Measurements from ENCODE around the gene CHDH.

CHDH gene

DNA sequence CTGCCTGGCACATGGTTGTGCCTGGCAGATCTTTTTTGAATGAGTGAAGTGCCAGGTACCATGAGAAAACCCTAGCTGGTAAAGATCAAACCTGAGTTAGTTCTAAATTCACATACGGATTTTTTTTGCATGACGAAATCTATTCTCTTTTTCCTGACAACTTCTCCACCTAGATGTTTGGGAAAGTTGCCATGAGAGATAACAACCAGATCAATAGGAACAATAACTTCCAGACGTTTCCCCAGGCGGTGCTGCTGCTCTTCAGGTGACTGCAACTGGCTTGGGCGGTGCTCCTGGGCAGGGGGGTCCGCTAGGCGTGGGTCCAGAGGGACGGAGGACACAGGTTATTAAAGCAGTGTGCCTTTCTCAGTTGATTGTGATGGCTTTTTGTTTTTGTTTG, 71.8 kb downstream of the CHDH start:
- Histone ChIP-seq H3K4me3 (no peak overlapping the region), H3K27ac (no peak overlapping the region), H3K9ac (ENCODE audit: insufficient read length) (no peak overlapping the region), H3K9me3 (ENCODE audit: low read depth, low read length) (no peaks in the 10 kb centered on the region), H3K36me3 (ENCODE audit: insufficient read depth, low read length) (no peaks in the 10 kb centered on the region)
- no peak for DNase-seq (ENCODE audit: low read depth, low spot score)
- TF ChIP-seq EZH2 (IDR thresholded peaks at IDR 0.05) (no peak), POLR2AphosphoS5 (IDR thresholded peaks at IDR 0.05; ENCODE audit: borderline replicate concordance, low read depth, low read length) (no peak), FOXP2 (optimal IDR thresholded peaks at IDR 0.05; ENCODE audit: control extremely low read depth, extremely low read length, insufficient read depth) (no peak)

DNA sequence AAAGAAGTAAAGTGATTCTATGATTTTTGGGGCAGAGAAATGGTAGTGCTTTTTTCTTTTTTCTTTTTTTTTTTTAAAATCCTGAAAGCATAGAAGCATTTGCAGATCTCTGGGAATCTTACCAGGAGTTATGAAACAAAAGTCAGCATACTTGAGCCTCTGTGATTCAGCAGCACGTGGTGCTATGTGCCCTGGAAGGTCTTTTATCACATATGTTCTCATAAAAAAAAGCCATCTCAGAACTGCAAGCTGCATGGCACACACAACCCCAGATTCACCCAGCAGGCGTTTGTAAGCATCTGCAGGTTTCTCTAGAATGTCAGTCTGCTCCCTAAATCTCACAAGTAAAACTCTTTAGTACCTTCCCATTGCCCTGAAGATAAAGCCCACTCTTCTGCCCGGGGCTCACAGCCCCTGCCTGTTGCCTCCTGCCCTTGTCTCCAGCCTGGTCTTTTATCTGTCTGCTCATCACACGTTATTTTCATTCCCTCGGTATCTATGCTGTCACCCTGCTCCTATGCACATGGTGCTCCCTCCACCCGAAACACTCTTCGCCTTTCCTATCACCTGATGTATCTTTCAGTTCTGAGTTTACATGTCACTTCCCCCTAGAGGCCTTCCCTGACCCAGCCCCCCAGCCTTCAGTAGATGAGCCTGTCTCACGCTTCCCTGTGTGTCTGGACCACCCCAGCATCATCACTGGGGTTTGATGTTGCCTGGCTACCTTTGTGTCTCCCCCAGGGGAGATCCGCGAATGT, 72.4 kb downstream of the CHDH start:
- no peak overlapping the region for H3K4me3 ChIP-seq
- no peak for DNase-seq (ENCODE audit: low read depth, low spot score)
- no peak overlapping the region for H3K9ac ChIP-seq (ENCODE audit: insufficient read length)
- no peaks in the 10 kb centered on the region for H3K36me3 ChIP-seq (ENCODE audit: insufficient read depth, low read length)
- H3K27ac ChIP-seq: no peak overlapping the region
- H3K9me3 ChIP-seq (ENCODE audit: low read depth, low read length): no peaks in the 10 kb centered on the region
- TF ChIP-seq EZH2 (IDR thresholded peaks at IDR 0.05) (no peak), FOXP2 (optimal IDR thresholded peaks at IDR 0.05; ENCODE audit: control extremely low read depth, extremely low read length, insufficient read depth) (no peak), POLR2AphosphoS5 (IDR thresholded peaks at IDR 0.05; ENCODE audit: borderline replicate concordance, low read depth, low read length) (no peak)

DNA sequence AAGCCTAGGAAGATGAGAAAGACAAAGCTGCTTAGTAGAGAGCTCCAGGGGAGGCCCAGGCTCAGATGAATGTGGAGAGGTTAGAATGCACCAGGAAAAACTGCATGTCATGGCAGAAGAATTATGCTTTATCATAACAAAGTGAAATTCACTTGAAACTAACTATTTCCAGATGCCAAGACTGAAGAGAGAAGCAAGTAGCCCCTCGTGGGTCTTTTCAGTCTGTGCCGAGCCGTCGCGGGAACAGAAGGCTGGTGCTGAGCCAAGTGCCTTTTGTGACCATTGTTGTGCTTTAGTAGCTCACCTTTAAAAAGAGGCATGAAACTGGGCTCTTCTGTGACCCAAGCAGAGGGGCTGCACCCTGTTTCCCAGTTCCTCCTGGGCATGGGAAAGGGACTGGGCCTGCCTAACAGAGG, 73.2 kb downstream of the CHDH start:
- H3K9ac ChIP-seq (ENCODE audit: insufficient read length): no peak overlapping the region
- no peak overlapping the region for H3K4me3 ChIP-seq
- H3K36me3 ChIP-seq (ENCODE audit: insufficient read depth, low read length): no peaks in the 10 kb centered on the region
- TF ChIP-seq EZH2 (IDR thresholded peaks at IDR 0.05) (no peak), POLR2AphosphoS5 (IDR thresholded peaks at IDR 0.05; ENCODE audit: borderline replicate concordance, low read depth, low read length) (no peak), FOXP2 (optimal IDR thresholded peaks at IDR 0.05; ENCODE audit: control extremely low read depth, extremely low read length, insufficient read depth) (no peak)
- H3K9me3 ChIP-seq (ENCODE audit: low read depth, low read length): no peaks in the 10 kb centered on the region
- DNase-seq (ENCODE audit: low read depth, low spot score): no peak
- no peak overlapping the region for H3K27ac ChIP-seq

DNA sequence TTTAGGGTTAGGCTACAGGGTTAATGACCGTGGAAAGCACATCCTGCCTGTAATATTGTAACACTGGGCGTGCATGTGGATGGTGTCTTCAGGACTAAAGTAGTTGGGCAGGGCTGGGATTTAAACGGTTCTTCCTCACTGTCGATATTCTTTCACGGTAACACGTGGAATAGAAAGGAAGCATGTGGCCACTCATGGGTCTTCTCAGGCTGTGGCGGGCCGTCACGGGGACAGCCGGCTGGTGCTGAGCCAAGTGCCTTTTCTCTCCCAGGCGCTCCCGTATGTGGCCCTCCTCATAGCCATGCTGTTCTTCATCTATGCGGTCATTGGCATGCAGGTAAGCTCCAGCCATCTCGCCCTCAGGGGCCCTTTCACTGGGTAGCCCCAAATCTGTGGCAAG, 73.7 kb downstream of the CHDH start:
- no peaks in the 10 kb centered on the region for H3K9me3 ChIP-seq (ENCODE audit: low read depth, low read length)
- H3K9ac ChIP-seq (ENCODE audit: insufficient read length): no peak overlapping the region
- no peak for DNase-seq (ENCODE audit: low read depth, low spot score)

DNA sequence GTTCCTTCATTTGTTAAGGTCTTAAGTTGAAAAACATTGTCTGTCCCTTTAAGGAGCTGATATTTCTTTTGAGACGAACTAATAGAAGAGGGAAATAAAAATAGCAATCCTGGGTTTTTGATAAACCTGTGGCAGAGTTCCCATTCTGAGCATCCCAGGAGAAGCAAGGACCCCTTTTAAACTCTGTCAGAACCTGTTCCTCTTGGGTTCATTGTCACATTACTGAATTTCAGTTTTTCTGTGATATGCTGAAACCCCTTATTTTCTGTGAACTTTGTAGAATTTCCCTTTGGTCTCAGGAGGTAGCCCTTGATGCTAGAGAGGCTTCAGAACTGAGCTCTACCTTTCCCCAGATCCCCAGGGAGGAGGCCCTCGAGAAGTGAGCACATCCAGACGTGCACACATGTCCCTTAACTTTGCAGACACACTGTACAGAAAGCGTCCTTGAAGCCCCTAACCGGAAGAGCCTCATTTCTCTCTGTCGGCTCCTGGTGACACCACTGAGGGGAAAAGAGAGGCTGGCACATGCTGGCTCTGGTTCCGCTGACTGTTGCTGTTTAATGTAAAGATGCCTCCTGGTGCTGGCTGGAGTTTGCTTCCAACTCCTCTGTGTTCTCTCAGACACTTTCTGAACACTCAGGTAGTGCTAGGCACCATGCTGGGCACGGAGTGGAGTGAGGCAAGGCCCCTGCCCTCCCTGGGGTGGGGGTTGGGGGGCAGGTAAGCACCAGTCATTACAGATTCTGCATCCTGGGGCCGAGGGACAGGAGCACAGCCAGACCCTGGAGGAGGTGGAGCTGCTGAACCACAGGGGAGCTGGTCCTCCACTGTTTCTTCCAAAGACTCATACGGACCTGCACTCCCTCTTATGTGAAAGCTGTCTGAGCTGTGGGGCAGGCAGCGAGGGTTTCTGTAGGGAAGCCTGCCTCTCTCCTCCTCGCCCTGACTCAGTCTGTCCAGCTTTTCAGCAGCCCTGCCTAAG, 77.5 kb downstream of the CHDH start:
- H3K9me3 ChIP-seq (ENCODE audit: low read depth, low read length): no peaks in the 10 kb centered on the region

More for the DNA sequence above, 73.7 kb downstream of the CHDH start:
- Histone ChIP-seq H3K4me3 (no peak overlapping the region), H3K27ac (no peak overlapping the region), H3K36me3 (ENCODE audit: insufficient read depth, low read length) (no peaks in the 10 kb centered on the region)
- TF ChIP-seq POLR2AphosphoS5 (IDR thresholded peaks at IDR 0.05; ENCODE audit: borderline replicate concordance, low read depth, low read length): no peak
- TF ChIP-seq FOXP2 (optimal IDR thresholded peaks at IDR 0.05; ENCODE audit: control extremely low read depth, extremely low read length, insufficient read depth): no peak
- no peak for TF ChIP-seq EZH2 (IDR thresholded peaks at IDR 0.05)

DNA sequence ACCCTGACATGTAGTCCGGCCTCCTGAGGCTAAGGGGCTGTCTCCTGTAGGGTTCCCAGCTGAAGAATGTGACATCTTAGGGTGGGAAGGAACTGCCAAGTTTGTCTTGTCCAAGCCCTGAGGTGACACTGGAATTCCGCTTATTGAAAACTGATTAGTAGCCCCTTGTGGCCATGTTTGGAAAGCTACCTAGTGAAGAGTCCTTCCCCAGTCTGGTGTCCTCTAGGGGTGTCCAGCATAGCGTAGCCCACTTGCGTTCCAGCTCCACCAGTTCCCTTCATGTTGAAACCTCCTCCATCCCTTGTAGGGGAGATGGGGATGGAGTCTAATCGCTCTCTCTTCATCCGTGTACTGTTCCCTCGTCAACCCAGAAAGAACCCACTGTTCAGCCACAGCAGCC, 79.5 kb downstream of the CHDH start:
- no peak overlapping the region for H3K9ac ChIP-seq (ENCODE audit: insufficient read length)
- no peak for TF ChIP-seq FOXP2 (optimal IDR thresholded peaks at IDR 0.05; ENCODE audit: control extremely low read depth, extremely low read length, insufficient read depth)
- no peak for TF ChIP-seq EZH2 (IDR thresholded peaks at IDR 0.05)
- no peak for TF ChIP-seq POLR2AphosphoS5 (IDR thresholded peaks at IDR 0.05; ENCODE audit: borderline replicate concordance, low read depth, low read length)

More for the DNA sequence above, 77.5 kb downstream of the CHDH start:
- no peak overlapping the region for H3K9ac ChIP-seq (ENCODE audit: insufficient read length)
- DNase-seq (ENCODE audit: low read depth, low spot score): no peak
- no peak for TF ChIP-seq POLR2AphosphoS5 (IDR thresholded peaks at IDR 0.05; ENCODE audit: borderline replicate concordance, low read depth, low read length)
- no peak for TF ChIP-seq EZH2 (IDR thresholded peaks at IDR 0.05)
- TF ChIP-seq FOXP2 (optimal IDR thresholded peaks at IDR 0.05; ENCODE audit: control extremely low read depth, extremely low read length, insufficient read depth): no peak
- no peak overlapping the region for H3K27ac ChIP-seq
- H3K36me3 ChIP-seq (ENCODE audit: insufficient read depth, low read length): no peaks in the 10 kb centered on the region
- H3K4me3 ChIP-seq: no peak overlapping the region

DNA sequence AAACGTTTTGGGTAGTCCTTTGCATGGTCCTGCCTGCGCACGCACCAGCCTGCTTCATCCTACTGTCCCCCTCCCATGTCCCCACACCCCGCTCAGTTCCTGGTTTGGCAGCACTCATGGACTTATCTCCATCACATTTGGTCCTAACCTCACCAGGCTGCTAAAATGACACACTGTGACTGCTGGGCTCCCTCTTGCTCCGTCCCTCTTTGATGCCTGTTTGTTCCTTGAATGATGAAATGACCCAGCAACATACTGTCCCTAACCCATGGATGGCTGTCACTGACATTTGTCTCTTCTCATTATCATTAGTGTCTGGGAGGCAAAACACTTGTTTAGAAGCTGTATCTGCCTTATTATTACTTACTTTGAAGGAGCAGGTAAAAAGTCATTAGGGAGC, 80.5 kb downstream of the CHDH start:
- no peak overlapping the region for H3K27ac ChIP-seq
- no peak for TF ChIP-seq FOXP2 (optimal IDR thresholded peaks at IDR 0.05; ENCODE audit: control extremely low read depth, extremely low read length, insufficient read depth)
- no peak for TF ChIP-seq POLR2AphosphoS5 (IDR thresholded peaks at IDR 0.05; ENCODE audit: borderline replicate concordance, low read depth, low read length)
- no peak for TF ChIP-seq EZH2 (IDR thresholded peaks at IDR 0.05)
- no peaks in the 10 kb centered on the region for H3K36me3 ChIP-seq (ENCODE audit: insufficient read depth, low read length)
- no peak overlapping the region for H3K4me3 ChIP-seq
- no peak for DNase-seq (ENCODE audit: low read depth, low spot score)
- no peak overlapping the region for H3K9ac ChIP-seq (ENCODE audit: insufficient read length)
- H3K9me3 ChIP-seq (ENCODE audit: low read depth, low read length): no peaks in the 10 kb centered on the region

More for the DNA sequence above, 79.5 kb downstream of the CHDH start:
- Histone ChIP-seq H3K27ac (no peak overlapping the region), H3K36me3 (ENCODE audit: insufficient read depth, low read length) (no peaks in the 10 kb centered on the region), H3K9me3 (ENCODE audit: low read depth, low read length) (no peaks in the 10 kb centered on the region), H3K4me3 (no peak overlapping the region)
- no peak for DNase-seq (ENCODE audit: low read depth, low spot score)
